Activated CD4-positive, alpha-beta T cell treated with anti-CD3 and anti-CD28 coated beads for 24 hours (primary cell): ENCODE data around the gene ACTR3.

Experiments used
- DNase-seq, 2 donors: peaks; one replicate each; pipeline ENCODE4 v3.0.0-alpha.2; 2020; ENCODE audit warnings: low read depth in 2 of 2

ACTR3 gene

DNA sequence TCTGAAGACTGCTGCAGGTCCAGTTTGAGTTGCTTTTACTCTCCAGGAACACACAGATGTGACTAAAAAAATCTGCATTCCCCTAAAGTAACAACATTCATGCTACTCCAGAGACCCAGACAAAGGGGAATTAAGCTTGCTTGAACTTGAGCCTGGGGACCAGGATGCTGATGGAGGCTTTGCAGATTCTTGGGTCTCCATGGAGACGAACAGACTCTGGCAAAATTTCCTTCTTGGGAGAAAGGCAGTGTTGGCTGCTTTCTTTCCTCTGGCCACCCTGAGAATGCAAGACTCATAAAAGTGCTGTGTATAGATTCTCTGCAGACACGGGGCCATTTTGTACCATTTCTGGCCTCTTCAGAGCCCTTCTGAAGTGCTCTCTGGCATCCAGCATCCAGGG, 112.0 kb downstream of the ACTR3 start:
- DNase-seq, result no peak

DNA sequence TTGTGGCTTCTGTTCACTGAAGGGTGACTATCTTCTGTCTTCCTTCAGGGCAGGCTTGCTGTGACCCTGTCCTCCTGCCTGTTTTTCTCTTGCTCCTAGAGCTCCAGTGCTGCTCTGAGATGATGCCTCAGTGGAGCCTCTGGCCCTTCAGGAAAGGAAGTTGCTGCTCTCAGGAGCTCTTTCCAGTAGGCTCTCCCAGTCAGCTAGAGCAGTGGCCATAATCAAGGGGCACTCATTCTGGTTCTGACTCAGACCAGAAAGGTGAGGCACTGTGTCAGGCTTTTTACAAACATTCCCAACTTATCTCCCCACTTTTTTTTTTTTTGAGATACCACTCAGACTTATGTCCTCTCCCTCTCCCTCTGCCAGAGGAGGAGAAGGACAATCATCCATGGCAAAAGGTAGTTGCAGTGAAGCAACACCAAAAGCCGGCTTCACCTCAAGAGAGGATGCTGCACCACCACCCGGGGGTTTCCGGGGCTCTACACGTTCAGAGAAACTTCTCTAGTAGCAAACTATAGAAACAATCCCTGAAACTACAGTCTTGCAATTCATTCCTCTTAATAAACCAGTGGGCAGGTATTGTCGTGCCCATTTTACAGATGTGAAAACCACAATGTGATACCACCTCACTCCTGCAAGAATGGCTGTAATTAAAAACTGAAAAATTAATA, 115.4 kb downstream of the ACTR3 start:
- no peak for DNase-seq

DNA sequence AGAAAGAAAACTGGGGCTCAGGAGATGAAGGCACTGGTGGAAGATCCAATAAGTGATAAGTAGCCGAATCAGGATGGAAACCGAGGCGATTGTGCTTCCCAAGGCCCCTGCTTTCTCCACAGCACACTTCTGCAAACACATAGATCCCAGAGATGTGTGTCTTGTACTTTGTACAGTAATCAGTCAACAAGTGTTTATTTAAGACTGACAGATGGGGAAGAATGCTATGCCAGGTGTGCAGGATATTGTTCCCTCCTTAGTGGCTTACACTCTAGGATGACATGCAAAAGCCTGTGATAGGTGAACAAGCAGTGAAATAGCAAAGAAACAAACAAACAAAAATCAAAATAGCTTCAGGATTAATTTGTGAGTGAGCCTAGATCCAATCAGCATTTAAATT, 116.6 kb downstream of the ACTR3 start:
- no peak for DNase-seq

DNA sequence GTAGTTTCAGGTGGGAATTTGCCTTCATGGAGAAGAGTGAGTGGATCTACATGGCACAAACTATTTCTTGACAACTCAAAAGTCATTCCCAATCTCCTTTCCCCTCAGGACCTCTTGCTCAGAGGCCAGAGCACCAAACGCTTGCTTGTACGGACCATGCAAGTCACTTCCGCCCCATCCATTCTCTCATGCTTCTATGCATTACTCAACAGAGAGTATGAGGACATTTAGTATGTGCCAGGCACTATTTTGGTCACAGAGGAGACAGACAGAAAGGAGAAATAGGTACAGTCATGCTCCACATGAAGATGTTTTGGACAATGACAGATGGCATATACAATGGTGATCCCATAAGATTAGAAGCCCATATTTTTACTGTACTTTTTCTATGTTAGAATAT, 117.5 kb downstream of the ACTR3 start:
- DNase-seq, result no peak

DNA sequence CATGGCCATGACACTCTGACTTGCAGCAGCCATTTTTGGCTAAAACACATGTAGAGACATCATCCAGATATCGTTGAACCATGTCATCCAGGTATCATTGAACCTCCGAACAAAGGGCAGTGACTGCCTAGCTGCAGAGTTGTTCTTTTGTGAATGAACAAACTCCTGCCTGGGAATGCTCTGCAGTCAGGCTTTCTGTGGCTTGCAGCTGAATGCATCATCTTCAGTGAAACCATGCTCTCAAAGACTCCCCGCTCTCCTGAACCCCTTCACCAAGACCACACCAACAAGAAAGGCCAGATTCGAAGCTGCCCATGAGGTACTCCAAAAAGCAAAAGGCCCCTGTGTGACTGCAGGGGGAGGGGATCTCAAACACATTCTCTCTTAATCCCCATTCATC, 118.8 kb downstream of the ACTR3 start:
- no peak for DNase-seq

DNA sequence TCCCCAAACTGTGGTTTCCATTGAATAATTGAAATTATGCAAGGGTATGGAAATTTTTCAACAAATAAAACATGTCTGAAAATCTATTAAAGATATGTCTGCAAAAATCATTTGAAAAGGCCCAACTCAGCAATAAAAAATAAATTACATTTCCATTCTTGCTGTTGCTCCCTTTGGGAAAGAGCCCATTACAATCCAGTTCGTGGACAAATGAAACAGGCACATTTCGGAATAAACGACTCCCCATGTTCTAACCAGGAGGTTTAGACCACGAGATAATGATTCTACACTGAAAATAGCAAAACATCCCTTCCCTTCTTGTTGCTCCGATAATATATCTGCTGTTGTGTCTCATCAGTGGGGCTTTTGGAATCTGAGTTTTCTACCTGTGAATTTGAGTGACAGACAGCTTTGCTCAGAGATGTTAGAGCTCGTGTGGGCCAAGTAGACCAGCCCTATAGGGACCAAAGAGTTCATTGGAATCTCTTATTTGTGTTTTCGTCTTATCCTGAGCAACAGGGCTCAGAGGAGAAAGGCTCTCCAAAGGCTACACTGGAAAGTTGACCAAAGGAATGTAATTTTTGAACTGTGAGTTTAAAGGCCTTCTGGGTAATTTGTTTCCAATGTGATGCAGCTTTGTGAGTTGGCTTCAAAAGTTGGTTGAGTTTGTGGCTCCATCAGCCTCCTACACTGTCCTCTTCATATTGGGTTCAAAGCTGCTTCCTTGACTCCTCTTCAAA, 119.5 kb downstream of the ACTR3 start:
- DNase-seq, result no peak

DNA sequence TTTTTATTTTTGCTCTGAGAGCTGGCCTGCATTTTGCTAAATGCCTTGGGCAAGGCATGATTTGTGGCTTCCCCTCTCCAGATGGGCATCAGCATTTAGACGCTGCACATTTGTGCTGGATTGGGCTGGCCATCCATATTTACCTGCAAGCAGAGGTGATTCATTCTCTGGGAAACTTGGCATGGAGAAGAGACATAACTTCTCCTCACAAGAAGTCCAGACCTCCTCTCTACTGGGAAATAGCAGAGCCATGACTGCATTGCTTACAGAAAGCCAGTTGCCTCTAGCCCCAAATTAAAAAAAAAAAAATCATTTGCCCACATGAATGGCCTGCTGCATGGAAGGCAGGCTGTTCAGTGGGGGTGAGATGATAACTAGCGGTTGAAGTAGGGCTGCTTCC, 120.1 kb downstream of the ACTR3 start:
- no peak for DNase-seq

DNA sequence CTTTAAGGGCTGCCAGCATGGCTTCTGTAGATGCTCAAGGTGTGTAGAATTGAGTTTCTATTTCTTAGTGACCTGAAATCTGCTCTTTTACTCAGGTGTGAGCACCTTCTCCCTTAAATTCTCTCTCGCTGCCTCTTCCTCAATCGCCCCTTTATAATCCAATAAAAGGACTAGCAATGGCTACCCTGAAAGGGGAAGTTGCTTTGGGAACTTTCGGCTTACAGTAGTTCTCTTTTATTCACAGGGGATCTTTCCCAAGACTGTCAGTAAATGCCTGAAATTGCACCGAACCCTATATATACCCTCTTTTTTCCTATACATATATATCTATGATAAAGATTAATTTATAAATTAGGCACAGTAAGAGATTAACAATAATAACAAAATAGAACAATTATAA, 121.8 kb downstream of the ACTR3 start:
- no peak for DNase-seq
